Omental fat pad (tissue), 4 donors: ENCODE results near the gene QPRT. TPM values are rescaled to one million over a fixed set of nuclear protein-coding genes. Genes with fewer than 3 reads are reported as not detected.

Experiments
- ATAC-seq: fragments of 150-250 bp; one replicate; pipeline ENCODE4 v1.9.1; 2016; ENCODE audit warnings: mild to moderate bottlenecking, moderate library complexity; ENCODE audit not compliant: low FRiP score
- DNase-seq: peaks from one replicate; pipeline ENCODE4 v3.0.0-alpha.2; 2019; ENCODE audit warnings: low spot score
- total RNA-seq, 4 donors: library from RNA; depleted of rRNA; stranded (reverse); fragments of >200 nt; gene quantifications; one replicate each; pipeline ENCODE4 v1.1.0, GENCODE V29; 2016
- TF ChIP-seq, protein P1 (sequence below), 3 donors: fragments of 450-650 bp; IDR thresholded peaks; one replicate each; pipeline ENCODE4 v1.5.1; 2016 to 2017; ENCODE audit warnings: antibody characterized with exemption in 3 of 3, mild to moderate bottlenecking in 3 of 3, moderate library complexity in 2 of 3

Gene QPRT
- total RNA-seq, 4 donors from 2014 or later: 6.1 to 27.1 (median 8.5) TPM

DNA sequence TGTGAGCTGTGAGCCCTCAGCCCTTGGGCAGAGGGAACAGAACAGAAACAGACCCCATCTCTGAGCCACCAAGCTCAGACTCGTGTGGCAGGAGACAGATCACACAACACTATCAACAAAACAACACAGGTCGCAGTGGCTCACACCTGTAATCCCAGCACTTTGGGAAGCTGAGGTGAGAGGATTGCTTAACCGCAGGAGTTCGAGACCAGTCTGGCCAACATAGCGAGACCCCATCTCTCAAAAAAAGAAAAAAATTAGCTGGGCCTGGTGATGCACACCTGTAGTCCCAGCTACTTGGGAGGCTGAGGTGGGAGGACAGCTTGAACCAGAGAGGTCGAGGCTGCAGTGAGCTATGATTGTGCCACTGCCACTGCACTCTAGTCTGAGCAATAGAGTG is 5.5 kb upstream of the QPRT start:
- no peak for ATAC-seq
- no peak for DNase-seq
- TF ChIP-seq, protein P1, sequence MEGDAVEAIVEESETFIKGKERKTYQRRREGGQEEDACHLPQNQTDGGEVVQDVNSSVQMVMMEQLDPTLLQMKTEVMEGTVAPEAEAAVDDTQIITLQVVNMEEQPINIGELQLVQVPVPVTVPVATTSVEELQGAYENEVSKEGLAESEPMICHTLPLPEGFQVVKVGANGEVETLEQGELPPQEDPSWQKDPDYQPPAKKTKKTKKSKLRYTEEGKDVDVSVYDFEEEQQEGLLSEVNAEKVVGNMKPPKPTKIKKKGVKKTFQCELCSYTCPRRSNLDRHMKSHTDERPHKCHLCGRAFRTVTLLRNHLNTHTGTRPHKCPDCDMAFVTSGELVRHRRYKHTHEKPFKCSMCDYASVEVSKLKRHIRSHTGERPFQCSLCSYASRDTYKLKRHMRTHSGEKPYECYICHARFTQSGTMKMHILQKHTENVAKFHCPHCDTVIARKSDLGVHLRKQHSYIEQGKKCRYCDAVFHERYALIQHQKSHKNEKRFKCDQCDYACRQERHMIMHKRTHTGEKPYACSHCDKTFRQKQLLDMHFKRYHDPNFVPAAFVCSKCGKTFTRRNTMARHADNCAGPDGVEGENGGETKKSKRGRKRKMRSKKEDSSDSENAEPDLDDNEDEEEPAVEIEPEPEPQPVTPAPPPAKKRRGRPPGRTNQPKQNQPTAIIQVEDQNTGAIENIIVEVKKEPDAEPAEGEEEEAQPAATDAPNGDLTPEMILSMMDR (IDR thresholded peaks at IDR 0.05): no peak

DNA sequence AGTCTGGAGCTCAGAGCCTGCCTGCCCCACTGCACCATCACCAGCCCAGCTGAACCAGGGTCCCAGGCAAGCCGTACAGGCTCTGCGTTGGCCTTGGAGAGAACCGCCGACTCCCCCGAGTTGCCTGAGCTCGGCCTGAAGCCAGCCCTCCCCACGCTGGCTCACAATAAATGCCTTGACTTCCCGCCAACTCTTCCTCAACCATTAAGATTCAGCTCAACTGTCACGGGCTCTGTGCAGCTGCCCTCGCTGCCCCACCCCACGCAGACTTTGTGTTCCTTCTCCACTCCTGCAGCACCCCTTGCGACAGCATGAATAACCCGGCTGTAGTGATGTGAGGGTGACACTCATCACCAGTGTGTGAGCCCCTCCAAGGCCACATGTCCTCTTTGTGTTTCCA is 4.8 kb upstream of the QPRT start:
- DNase-seq: no peak
- TF ChIP-seq, protein P1 (IDR thresholded peaks at IDR 0.05): no peak
- ATAC-seq: peak; percentile 49

DNA sequence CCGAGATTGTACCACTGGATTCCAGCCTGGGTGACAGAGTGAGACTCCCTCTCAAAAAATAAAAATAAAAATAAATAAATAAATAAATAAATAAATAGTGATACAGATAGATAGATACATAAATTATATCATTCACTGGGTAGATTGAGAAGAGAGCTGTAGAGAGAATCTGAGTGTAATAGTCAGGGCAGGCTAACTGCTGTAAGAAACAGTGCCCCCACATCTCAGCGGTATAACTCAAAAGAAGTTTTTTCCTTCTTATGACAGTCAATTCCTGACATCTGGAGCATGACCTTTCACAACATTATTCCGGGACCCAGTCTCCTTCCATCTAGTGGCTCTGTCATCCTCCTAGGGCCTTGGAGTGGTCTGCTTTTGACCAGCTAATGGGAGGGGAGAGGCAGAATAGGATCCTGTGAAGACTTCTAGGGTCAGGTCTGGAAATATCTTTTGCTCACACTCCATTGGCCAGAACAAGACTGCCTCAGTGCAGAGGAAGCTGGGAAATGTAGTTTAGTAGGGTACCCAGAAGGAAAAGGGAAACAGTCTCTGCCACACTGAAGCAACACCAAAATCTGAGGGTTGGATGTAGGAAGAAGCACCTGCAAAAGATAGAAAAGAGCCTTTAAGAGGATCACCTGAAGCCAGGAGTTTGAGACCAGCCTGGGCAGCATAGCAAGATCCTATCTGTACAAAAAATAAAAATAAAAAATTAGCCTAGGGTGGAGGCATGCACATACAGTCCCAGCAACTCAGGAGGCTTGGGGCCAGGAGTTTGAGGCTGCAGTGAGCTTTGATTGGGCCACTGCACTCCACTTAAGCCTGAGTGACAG is 3.0 kb upstream of the QPRT start:
- TF ChIP-seq, protein P1 (IDR thresholded peaks at IDR 0.05): no peak
- ATAC-seq (no peak), DNase-seq (no peak)

DNA sequence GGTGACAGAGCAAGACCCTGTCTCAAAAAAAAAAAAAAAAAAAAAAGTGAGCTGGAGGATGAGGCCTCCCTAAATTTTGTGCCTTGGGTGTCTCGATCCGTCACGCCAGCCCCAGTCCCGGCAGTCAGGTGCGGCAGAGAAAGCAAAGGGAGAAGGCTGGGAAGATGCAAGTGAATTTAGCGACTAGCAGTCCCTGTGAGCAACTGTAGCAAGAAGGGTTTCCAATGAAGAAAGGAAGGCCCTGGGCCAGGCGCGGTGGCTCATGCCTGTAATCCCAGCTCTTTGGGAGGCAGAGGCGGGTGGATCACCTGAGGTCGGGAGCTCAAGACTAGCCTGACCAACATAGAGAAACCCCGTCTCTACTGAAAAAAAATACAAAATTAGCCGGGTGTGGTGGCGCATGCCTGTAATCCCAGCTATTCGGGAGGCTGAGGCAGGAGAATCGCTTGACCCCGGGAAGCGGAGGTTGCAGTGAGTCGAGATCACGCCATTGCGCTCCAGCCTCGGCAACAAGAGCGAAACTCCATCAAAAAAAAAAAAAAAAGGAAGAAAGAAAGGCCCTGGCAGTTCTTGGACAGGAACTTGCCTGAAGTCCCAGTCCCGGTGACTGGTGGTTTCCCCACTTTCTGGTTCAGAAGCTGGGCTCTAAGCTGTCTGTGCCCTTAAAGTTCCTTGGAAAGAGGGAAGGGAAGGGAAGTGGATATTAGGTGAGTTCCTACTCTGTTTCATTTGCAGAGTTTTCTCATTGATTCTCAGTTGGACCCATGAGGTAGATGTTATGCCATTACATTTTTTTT is 1.8 kb upstream of the QPRT start:
- TF ChIP-seq, protein P1 (IDR thresholded peaks at IDR 0.05): no peak
- no peak for ATAC-seq

DNA sequence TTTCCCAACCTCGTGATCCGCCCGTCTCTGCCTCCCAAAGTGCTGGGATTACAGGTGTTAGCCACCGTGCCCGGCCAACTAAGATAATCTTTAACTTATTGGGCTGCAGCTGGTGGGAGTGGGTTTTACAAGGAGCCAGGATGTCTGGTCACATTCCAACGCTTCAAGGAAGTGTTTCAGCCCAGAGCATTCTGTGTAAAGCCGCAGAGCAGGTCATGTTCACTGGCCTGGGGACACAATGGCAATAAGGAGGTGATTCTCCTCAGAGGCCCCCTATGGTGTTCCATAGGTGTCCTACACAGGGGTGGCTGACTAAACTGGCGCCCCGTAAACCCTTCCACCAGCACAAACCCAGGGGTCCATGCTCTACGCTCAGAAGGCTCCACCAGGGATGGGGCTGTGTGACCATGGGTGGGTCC is 1.2 kb downstream of the QPRT start:
- no peak for DNase-seq
- TF ChIP-seq, protein P1 (IDR thresholded peaks at IDR 0.05): no peak
- no peak for ATAC-seq

More for the DNA sequence above, 1.8 kb upstream of the QPRT start:
- DNase-seq: no peak

DNA sequence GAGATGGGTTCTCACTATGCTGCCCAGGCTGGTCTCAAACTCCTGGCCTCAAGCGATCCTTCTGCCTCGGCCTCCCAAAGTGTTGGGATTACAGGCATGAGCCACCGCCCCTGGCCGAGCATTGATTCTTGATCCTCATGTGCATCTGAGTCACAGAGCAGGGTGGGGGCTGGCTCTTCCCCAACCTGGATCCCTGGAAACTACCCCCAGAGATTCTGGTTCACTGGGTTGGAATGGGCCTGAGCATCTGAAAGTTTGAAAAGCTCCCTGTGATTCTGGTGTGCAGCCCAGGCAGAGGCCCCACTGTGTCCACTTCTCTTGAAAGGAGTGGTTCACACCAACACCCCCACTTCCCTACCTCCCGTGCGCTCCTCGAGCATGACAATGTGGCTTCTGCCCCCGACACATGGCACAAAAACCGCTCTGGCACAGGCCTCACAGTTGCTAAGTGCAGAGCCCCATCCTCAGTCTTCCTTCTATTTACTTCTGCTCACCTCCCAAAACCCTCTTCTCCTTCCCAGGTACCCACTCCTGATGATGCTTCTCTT is 4.6 kb downstream of the QPRT start:
- DNase-seq (no peak), ATAC-seq (no peak)
- TF ChIP-seq, protein P1 (IDR thresholded peaks at IDR 0.05): no peak
